GM12875 (cell line): Measurements from ENCODE around the gene SERINC5.
"Not testable (repeated sequence)": the region's sequence is repeated elsewhere in the genome, so short reads cannot be mapped to it uniquely, and the experiment has no call there.

Experiments
- H3K4me3 ChIP-seq: one replicate; pipeline ENCODE4 v1.5.1; 2011; ENCODE audit warnings: low read depth, low read length, control low read depth
- CTCF ChIP-seq: IDR thresholded peaks from 2 replicates; pipeline ENCODE4 v1.5.1; 2011; ENCODE audit warnings: low read depth, mild to moderate bottlenecking, control low read depth, inconsistent platforms, low read length, moderate library complexity, borderline replicate concordance; ENCODE audit not compliant: insufficient read depth

The SERINC5 gene

GRCh38 chr5:80116465-80116864 is 139.4 kb downstream of the SERINC5 start:
- no peak for TF ChIP-seq CTCF
- no peak overlapping the region for H3K4me3 ChIP-seq

GRCh38 chr5:80116000-80116399 is 139.8 kb downstream of the SERINC5 start:
- no peak for TF ChIP-seq CTCF
- H3K4me3 ChIP-seq = no peak overlapping the region

DNA sequence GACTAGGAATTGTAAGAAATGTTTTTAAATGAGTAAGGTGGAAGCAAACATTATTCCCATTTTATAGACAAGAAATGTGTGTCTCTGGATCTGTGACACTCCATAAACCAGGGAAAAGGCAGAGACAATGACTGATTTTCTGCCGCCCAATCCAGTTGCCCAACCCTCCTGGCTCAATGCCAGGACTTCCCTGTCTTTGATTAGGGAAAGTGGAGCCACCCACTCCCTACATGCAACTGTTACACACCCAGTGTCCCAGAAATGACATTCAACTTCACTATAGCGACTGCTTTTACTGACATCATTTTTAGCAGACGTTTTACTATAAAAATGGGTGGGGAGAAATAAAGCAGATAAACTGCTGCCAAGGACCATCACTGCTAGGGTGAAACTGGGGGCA is 141.0 kb downstream of the SERINC5 start:
- no peak overlapping the region for H3K4me3 ChIP-seq
- TF ChIP-seq CTCF = no peak

DNA sequence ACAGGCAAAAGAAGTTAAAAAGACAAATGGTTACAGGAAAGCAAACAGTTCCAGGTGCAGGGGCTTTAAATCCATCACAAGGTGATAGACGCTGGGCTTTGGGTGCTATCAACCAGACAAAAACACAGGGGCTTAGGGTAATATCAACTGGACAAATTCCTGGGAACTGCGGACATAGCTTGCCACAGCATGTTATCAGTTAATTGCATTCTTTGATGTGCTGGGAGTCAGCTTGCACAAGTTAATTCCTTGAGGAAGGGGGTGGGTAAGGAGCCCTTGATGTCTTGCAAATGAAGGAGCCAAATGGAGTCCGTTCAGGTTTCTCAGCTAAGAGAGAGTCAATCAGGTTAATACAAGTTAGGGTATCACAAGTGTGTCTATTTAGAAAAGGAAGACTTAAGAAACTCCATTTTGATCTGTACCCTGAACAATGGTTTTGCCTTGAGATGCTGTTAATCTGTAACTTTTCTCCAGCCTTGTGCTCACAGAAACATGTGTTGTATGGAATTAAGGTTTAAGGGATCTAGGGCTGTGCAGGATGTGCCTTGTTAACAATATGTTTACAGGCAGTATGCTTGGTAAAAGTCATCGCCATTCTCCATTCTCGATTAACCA is 144.4 kb downstream of the SERINC5 start:
- H3K4me3 ChIP-seq = not testable (repeated sequence)

DNA sequence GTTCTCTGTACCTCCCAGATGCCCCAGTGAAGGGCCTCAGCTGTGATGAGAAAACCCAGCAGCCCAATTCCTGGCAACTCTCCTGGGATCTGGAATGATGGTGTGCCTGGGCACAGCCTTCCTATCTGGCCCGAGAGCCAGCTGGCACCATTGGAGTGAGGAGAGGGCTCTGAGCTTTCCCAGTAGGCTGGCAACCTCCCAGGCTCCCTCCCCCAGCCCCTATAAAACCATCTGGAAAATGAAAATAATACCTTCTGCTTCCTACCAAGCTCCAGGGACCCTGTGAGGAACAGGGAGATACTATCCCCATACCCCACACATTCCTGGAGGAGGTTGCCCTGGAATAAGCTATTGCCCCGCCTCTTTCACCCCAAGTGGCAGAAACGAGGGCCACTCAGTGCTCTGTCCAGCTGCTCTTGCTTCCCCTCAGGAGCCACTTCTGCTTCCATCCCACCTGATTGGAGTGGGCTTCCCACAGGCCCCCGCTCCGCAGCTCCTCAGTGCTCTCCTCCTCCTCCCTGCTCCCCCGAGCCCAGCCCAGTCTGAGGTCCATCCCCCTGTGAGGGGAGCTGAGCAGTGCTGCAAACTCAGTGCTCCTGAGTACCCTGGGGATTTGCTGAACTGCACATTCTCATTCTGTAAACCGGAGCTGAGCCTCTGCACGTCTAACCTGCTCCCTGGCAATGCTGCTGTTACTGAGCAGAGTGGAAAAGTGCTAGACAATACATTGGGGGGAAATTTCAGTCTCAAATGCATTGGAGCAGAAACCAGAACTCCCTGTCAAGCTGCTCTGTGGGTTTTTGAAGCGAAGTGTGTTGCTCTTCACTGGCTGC is 146.0 kb downstream of the SERINC5 start:
- TF ChIP-seq CTCF = no peak
- no peak overlapping the region for H3K4me3 ChIP-seq

DNA sequence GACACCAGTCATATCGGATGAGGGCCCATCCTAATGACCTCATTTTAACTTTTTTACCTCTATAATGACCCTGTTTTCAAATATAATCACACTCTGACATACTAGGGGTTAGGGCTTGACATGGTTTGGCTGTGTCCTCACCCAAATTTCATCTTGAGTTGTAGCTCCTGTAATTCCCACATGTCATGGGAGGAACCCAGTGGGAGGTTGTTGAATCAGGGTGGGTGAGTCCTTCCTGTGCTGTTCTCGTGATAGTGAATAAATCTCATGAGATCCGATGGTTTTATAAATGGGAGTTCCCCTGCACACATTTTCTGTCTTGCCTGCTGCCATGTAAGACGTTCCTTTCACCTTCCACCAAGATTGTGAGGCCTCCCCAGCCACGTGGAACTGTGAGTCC is 148.9 kb downstream of the SERINC5 start:
- no peak for TF ChIP-seq CTCF
- H3K4me3 ChIP-seq = no peak overlapping the region

DNA sequence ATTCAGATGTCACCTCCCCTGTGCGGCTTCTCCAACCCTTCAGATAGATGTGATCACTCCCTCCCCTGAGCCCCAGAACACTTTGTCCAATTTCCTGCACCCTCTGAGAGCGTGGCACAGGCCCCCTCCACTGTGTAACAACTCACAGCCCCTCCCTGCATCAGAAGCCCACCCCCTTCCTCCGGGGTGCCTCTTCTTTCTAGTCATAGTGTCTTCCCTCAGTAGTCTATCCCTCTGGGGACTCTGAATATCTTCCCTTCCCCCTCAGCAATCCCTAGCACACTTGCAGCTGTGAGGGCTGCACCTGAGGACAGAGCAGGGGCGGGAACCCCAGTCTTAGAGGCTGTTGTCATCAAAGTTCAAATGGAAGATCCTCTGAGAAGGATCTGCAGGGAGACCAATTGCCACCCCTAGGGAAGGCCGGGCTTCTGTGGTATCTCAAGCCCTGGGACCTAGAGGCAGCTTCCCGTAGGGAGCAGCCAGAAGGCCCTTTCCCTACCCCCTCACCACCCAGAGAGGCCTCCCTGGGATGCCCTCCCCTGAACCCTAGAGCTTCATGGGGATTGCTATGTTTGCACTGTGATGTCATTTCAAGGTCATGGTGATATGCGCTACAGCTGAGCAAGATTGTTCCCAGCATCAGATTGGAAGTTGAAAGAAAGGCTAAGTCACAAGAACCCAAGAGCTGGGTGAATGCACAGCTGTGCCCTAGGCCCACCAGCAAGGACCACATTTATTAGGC is 150.0 kb downstream of the SERINC5 start:
- TF ChIP-seq CTCF = no peak
- H3K4me3 ChIP-seq = no peak overlapping the region
